GM18508 (cell line): Measurements from ENCODE around the gene GNB3.

ENCODE experiments used
- ATAC-seq: cut with Tn5 transposase; IDR thresholded peaks from one replicate; pipeline ENCODE4 v1.9.1; 2021; ENCODE audit warnings: moderate number of reproducible peaks; ENCODE audit not compliant: insufficient read depth, unreplicated experiment

GNB3 gene

DNA sequence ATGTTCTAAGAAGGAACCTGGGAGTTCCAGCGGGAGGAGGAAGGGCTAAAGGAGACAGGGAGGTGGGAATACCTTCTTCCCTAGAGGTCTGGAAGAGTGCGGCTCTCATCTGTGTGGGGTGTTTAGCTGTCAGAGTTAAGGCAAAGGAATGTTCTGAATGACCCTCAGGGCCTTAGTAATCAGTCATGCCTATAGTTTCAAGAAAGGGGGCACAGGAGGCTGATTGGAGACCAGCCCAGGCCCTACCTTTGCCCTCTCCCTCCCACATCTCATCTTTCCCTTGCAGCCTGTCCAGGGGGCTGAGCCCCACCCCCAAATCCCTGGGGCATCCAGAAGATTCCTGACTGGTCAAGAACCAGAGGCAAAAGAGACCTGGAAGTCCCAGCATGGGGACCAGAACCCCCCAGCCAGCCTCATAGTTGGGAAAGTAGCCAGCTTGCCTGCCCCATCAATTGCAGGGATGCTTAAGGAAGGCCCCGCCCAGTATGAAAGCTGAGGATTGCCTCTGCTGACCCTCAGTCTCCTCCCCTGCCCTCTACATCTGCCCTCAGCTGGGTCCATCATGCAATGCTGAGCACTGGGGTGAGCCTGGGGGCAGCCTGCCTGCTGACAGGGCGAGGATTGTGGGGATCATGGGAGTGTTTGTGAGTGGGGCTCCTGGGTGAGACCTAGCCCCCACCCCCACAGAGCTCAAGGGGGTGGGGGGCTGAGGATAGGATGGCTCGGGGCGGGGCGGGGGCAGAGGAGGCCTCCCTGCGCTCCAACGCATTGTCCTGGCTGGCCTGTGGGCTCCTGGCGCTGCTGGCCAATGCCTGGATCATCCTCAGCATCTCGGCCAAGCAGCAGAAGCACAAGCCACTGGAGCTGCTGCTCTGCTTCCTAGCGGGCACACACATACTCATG, 17.3 kb upstream of the GNB3 start:
- no peak for ATAC-seq

DNA sequence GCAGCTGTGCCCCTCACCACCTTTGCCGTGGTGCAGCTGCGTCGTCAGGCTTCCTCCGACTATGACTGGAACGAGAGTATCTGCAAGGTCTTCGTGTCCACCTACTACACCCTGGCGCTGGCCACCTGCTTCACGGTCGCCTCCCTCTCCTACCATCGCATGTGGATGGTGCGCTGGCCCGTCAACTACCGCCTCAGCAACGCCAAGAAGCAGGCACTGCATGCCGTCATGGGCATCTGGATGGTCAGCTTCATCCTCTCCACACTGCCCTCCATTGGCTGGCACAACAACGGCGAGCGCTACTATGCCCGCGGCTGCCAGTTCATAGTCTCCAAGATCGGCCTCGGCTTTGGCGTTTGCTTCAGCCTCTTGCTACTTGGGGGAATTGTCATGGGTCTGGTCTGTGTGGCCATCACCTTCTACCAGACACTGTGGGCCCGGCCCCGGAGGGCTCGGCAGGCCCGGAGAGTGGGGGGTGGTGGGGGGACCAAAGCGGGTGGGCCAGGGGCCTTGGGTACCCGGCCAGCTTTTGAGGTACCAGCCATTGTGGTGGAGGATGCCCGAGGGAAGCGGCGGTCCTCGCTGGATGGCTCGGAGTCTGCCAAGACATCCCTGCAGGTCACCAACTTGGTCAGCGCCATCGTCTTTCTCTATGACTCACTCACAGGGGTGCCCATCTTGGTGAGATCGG, 16.5 kb upstream of the GNB3 start:
- ATAC-seq, result no peak

DNA sequence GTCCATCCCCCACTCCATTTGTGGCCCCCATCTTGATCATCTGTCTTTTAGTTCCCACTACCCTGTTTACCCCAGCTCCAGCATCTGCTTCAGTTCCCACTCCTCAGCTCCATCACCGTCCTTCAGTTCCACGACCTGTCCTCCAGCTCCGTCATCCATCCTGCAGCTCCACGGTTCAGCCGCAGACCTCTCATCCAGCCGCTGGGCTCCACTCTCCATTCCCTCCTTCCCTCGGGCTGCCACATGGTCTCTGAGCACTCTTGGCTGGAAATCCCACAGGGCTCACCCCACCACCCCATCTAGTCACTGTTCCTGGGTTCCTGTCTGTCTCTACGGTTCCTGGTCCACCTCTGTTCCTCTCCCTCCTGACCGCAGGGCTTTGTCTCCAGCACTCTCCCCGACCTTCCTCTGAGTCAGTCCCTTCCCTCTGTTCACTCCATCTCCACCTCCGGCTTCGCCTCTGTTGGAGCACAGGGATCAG, 15.8 kb upstream of the GNB3 start:
- ATAC-seq, result no peak

DNA sequence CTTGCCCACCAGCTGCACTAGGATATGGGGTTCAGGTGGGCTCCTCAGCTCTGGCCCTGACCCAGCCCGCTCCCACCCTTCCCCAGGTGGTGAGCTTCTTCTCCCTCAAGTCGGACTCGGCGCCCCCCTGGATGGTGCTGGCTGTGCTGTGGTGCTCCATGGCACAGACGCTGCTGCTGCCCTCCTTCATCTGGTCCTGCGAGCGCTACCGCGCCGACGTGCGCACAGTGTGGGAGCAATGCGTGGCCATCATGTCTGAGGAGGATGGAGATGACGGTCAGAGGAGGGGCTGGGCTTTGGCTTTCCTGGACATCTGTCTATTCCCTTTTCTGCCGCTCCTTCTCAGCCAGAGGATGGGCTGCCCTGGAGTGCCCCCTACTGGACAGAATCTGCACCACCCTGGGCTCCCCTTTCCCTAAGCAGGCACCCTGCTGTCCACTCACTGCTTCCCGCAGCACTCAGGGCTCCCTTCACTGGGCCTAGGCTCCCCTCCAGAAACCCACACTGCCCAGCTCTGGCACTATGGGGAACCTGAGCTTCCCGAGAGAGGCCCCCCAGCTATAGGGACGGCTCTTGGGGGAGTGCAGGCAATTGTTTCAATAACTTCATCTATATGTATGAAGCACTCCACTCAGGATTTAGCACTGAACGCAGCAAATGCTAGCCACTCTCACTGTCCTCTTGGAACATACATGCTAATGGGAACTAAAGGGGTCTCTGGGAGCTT, 15.2 kb upstream of the GNB3 start:
- no peak for ATAC-seq

DNA sequence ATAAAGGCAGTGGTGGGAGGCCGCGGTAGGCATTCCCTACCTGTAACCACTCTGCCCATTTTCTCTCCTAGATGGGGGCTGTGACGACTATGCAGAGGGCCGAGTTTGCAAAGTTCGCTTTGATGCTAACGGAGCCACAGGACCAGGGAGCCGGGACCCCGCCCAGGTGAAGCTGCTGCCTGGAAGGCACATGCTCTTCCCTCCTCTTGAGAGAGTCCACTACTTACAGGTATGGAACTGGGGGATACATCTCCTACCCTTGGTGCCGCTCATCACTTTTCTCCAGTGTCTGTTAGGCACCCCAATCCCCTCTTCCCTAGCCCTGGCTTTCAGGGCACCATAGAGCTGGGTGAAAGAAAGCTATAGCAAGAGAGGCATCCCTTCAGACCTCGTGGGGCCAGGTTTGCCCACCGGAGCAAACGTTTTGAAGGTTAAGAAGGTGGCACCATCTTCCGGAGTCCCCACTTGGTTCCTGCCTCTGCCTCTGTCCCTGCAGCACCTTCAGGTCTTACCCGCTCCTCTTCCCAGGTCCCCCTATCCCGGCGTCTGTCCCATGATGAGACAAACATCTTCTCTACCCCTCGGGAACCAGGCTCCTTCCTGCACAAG, 14.5 kb upstream of the GNB3 start:
- ATAC-seq, result no peak

DNA sequence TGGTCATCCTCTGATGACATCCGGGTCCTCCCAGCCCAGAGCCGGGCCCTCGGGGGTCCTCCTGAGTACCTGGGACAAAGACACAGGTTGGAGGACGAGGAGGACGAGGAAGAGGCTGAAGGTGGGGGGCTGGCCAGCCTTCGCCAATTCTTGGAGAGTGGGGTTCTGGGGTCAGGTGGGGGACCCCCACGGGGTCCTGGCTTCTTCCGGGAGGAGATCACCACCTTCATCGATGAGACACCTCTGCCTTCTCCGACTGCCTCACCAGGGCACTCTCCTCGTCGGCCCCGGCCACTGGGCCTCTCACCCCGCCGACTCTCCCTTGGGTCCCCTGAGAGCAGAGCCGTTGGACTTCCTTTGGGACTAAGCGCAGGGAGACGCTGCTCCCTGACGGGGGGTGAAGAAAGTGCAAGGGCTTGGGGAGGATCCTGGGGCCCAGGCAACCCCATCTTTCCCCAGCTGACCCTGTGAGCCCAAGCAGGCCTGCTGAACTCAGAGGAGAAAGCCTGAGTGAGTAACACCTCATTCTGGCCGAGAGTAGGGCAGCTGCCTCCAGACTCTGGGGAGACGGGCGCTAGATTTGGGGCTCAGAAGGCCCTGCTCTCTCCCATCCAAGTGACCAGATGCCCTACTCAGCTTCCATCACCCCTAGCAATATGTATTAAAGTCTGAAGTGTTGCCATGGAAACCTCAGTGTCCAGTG, 13.8 kb upstream of the GNB3 start:
- no peak for ATAC-seq

DNA sequence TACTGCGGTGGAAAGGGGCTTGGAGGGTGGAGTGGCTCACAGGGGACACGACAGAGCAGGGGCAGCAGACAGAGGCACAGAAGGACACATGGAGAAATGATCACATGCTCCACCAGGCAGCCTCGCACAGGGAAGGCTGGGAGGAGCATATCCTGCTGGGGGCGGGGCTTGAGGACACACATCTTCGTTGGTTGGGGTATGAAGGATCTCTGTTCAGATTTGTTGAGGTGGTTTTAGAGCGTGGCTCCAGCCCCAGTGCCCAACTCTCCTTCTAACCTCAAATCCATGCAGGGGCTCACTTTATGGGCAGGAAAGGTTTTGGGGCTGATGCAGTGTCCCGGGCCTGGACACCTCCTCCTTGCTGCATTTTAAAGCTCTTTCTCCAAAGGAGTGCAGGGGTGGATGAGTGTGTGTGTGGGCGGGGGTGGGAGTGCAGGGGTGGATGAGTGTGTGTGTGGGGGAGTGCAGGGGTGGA, 13.3 kb upstream of the GNB3 start:
- ATAC-seq, result no peak

DNA sequence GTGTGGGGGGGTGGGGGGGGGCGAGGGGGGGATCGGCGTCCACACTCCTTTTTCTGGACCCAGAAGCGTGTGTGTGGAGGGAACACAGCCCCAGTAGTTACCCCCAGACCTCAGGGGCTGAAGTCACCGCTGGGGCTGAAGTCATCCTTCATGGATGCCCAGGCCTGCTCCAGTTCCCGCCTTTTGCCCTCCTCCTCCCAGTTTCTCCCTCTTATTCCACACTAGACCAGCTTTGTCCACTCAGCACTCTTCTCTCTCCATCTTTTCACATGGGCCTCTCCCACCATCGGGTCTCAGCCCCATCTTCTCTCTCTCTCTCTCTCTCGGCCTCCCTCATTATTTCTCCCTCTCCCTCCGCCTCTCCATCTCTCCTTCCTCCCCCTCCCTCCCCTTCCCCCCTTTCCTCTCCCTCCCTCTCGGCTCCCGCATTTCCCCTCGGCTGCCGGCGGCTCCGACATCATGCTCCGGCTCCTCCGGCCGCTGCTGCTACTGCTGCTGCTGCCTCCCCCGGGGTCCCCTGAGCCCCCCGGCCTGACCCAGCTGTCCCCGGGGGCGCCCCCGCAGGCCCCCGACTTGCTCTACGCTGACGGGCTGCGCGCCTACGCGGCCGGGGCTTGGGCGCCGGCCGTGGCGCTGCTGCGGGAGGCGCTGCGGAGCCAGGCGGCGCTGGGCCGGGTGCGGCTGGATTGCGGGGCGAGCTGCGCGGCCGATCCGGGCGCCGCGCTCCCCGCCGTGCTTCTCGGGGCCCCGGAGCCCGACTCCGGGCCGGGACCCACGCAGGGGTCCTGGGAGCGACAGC, 12.5 kb upstream of the GNB3 start, which contains the start of gene P3H3:
Gene P3H3, plus strand, starts transcription at position 426 of the 799 bp plus-strand sequence. Its CDS starts 34 bp downstream, at position 460.
- no peak for ATAC-seq

DNA sequence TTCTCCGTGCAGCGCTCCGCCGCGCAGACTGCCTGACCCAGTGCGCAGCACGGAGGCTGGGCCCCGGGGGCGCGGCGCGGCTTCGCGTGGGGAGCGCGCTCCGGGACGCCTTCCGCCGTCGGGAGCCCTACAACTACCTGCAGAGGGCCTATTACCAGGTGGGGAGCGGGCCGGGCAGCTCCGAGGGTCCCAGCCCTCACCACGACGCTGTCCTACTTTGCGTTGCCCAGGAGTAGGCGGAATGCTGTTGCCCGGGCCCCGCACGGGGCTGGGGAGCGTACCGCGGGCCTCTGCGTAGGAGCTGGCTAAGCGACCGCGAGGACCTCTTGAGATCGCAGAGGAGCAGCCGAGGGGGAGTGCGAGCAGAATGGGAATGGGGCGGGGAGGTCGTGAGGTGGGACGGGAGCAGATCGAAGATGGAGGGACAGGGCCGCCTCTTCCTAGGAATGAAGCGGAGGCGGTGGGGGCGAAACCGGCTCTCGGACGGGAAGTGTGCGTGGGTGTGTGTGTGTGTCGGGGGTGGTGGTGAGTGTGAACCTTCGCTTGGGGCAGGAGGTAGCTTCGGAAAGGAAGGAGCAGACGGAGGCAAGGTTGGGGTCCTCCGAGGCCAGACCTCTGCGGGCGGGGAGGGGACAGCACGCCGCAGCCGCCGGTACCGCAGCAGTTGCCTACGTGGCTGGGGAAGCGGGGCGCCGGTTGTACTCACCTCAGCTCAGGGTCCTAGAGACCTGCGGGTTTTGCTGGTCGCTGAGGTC, 11.8 kb upstream of the GNB3 start:
- ATAC-seq, result no peak

DNA sequence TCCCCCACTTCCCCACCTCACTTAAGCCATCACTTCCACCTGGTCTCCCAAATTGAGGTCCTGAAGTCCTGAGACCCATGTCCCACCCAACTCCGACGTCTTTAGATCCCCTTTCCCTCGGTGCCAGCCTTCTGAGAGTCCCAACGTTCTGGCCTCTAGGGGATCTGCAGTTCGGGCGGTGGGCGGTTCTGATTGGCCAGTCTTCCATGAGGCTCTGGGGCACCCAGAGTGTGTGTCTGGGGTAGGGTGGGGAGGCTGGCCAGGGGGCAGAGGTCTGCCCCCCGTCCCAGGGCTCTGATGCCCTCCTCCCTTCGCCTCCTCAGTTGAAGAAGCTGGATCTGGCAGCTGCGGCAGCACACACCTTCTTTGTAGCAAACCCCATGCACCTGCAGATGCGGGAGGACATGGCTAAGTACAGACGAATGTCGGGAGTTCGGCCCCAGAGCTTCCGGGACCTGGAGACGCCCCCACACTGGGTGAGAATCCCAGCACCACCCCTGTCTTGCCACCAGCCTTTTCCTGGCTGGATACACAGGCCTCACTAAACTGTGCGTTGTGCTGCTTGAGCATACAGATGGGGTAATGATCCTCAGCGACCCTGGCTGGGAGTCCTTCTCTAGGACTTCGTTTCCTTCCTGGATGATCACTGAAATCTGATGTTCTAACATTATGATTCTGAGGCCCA, 11.0 kb upstream of the GNB3 start:
- no peak for ATAC-seq

DNA sequence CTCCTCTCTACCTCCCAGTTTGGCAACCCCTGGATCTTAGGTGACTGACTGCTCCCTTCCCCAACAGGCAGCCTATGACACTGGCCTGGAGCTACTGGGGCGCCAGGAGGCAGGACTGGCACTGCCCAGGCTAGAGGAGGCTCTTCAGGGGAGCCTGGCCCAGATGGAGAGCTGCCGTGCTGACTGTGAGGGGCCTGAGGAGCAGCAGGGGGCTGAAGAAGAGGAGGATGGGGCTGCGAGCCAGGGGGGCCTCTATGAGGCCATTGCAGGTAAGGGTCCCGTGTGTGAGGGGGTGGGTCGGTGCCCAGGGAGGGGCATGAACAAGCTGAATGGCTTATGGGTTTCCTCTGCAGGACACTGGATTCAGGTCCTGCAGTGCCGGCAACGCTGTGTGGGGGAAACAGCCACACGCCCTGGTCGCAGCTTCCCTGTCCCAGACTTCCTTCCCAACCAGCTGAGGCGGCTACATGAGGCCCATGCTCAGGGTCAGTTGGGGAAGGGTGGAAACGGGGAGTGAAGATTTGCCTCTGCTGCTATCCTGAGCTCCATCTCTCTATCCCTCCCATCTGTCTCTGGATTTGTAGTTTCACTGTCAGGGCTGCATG, 10.3 kb upstream of the GNB3 start:
- no peak for ATAC-seq

DNA sequence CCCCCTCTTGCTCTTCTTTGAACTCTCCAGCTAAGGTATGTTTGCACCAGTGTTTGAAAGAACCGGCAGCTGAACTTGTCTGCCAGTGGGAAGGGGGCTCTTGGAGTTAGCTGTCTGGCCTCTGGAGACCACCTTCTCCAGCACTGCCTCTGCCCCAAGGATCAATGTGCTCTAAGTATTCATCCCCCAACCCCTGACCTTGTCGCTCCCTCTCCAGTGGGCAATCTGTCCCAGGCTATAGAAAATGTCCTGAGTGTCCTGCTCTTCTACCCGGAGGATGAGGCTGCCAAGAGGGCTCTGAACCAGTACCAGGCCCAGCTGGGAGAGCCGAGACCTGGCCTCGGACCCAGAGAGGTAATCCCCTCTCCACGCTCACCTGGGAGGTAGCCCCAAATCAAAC, 9.7 kb upstream of the GNB3 start:
- no peak for ATAC-seq

DNA sequence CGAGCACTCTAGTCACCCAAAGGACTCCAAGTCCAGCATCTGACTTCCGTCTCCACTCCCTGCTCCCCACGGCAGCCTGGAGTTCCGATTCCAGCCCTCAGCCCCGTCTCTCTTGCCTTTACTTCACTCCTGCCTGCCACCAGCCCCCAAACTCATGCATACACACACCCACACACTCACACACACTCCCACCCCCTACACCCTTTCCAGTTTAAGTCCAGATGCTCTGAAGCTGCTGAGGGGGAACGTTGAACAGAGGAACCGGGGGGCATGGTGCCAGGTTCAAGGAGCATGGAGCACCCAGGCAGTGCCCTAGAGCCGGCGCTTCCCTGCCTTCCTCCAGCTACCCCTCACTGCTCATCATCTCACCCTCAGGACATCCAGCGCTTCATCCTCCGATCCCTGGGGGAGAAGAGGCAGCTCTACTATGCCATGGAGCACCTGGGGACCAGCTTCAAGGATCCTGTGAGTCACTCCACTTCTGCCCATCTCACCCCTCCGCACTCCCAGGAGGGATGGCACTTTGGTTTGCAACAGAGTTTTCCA, 9.2 kb upstream of the GNB3 start:
- no peak for ATAC-seq

DNA sequence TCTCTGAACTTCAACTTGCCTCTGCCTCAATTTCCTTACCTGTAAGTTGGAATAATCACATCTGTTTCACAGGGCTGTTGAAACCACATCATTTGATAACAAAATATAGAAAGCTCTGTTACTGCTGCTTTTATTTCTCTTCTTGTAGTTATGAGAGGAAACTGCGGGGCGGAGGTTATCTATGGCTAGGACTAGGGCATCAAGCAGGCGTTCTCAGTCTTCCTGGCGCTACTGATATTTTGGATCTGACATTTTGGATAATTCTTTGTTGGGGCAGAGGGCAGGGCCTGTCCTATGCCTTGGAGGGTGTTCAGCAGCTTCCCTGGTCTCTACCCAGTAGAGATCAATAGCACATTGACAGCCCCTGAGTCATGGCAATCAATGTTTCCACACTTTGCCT, 8.6 kb upstream of the GNB3 start:
- ATAC-seq, result no peak

DNA sequence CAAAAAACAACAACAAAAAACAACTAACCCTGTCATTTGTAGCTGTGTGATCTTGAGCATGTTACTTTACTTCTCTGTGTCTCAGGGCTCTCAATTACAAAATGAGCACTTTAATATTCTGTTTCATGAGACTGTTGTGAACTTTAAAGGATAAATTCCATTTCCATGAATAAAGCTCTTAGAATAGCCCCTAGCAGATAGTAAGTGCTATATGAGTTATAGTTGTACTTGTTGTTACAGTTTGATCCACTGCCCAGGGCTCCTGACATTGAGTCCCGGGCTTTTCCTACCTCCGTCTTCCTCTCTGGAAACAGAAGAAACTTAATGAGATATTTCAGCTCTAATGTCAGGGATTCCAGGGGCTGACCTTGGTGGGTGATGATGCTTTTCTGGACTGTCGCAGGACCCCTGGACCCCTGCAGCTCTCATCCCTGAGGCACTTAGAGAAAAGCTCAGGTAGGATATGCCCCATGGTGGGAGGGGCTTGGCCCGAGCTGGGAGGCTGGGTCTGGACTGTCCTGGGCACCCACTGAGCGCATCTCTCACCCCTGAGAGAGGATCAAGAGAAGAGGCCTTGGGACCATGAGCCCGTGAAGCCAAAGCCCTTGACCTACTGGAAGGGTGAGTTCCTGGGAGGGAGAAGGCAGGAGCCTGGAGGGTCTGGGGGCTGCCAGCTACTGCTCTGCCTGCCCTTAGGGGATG, 7.4 kb upstream of the GNB3 start:
- ATAC-seq, result no peak

DNA sequence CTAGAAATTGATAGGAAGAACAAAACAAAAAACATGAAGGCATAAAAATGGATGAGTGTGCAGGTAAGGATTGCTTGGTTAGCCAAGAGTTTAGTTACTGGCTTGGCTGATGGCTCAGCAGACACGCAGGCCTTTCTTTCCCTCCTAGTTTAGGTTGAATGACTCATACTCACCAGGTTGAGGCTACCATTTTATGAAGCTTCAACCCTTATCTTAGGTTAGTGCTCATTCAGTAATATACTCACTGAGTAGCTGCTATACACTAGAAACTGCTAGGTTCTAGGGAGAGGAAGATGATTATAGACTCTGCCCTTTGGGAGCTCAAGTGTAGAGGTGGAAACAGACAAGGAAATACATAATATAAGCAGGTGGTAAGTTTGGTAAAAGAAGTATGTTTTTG, 6.5 kb upstream of the GNB3 start:
- ATAC-seq, result no peak
